Hippocampal formation (tissue), 2 donors: ENCODE measurements around the gene PATL2.
"Not testable (repeated sequence)": the region's sequence is repeated elsewhere in the genome, so short reads cannot be mapped to it uniquely, and the experiment has no call there.

Experiments used
- DNase-seq, 2 donors: peaks; one replicate each; lab custom pipeline; 2025; lab: John Stamatoyannopoulos, UW

Gene PATL2

GRCh38 chr15:44711096-44711742 lies at the start of gene PATL2, which contains the start of gene B2M:
PATL2 (minus strand) TSS chr15:44711323; CDS start chr15:44676490, 34,833 bp downstream.
B2M (plus strand) TSS chr15:44711517; CDS start chr15:44711547, 30 bp downstream.
- DNase-seq, result peak; percentile 94

GRCh38 chr15:44753345-44753744 lies 42.2 kb upstream of the PATL2 start:
- no peak for DNase-seq

GRCh38 chr15:44743454-44743853 lies 32.3 kb upstream of the PATL2 start:
- not testable (repeated sequence) for DNase-seq

- not testable (repeated sequence) for DNase-seq
Measured at GRCh38 chr15:44739222-44739847, 28.2 kb upstream of the PATL2 start.

- peak in 1 of 2 donors; percentile 30 for DNase-seq
Measured at GRCh38 chr15:44738340-44738984, 27.3 kb upstream of the PATL2 start.

GRCh38 chr15:44736181-44736765 lies 25.1 kb upstream of the PATL2 start, which contains the start of gene TRIM69:
TRIM69 (plus strand) TSS chr15:44736528; CDS start chr15:44736705, 177 bp downstream.
- DNase-seq, result no peak

- DNase-seq, result no peak
Measured at GRCh38 chr15:44735482-44736180, 24.5 kb upstream of the PATL2 start.

GRCh38 chr15:44734839-44735481 lies 23.8 kb upstream of the PATL2 start:
- no peak for DNase-seq

GRCh38 chr15:44729408-44730127 lies 18.4 kb upstream of the PATL2 start:
- DNase-seq, result peak in 1 of 2 donors; percentile 47

GRCh38 chr15:44728576-44729407 lies 17.7 kb upstream of the PATL2 start:
- DNase-seq, result peak; percentile 93 to 98

- not testable (repeated sequence) for DNase-seq
Measured at GRCh38 chr15:44728232-44728575, 17.1 kb upstream of the PATL2 start.

- no peak for DNase-seq
Measured at GRCh38 chr15:44727485-44728231, 16.5 kb upstream of the PATL2 start.

- DNase-seq, result no peak
Measured at GRCh38 chr15:44726568-44727484, 15.7 kb upstream of the PATL2 start.

- no peak for DNase-seq
Measured at GRCh38 chr15:44726136-44726535, 15.0 kb upstream of the PATL2 start.

GRCh38 chr15:44722011-44722410 lies 10.9 kb upstream of the PATL2 start:
- no peak for DNase-seq

- no peak for DNase-seq
Measured at GRCh38 chr15:44720460-44721176, 9.5 kb upstream of the PATL2 start.

GRCh38 chr15:44720000-44720435 lies 8.9 kb upstream of the PATL2 start:
- not testable (repeated sequence) for DNase-seq
